ENCODE measurements around the gene PSMG4. TPM values are rescaled to one million over a fixed set of nuclear protein-coding genes. Genes with fewer than 3 reads are reported as not detected.

Gene PSMG4
- total and polyA plus RNA-seq, 2 of the 8 experiments (the other 6 are each of a cell fraction or from before 2014, with no cell fraction given): 40.6 to 113 TPM

DNA sequence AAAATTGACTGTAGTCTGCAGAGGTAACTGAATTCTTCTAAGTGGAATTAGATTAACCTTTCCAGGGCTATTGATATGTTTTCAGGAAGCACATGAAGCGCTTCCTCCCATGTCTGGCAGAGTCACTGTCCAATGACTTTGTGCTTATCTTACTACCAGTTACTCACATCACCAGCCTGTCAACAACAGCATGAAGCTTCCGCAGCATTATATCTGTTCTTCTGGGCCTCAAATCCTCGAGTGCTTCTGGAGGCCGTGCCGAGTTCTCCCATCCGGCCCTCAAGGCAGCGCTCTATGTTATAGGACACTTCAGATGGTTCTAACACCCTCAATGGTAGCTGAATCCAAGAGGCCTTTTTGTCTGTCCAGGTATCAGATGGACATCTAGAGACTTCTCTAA is 33.2 kb downstream of the PSMG4 start (continued):
- TF ChIP-seq SIX5 (IDR thresholded peaks at IDR 0.05; ENCODE audit: low read depth, low read length): no peak
- TF ChIP-seq, protein P1, sequence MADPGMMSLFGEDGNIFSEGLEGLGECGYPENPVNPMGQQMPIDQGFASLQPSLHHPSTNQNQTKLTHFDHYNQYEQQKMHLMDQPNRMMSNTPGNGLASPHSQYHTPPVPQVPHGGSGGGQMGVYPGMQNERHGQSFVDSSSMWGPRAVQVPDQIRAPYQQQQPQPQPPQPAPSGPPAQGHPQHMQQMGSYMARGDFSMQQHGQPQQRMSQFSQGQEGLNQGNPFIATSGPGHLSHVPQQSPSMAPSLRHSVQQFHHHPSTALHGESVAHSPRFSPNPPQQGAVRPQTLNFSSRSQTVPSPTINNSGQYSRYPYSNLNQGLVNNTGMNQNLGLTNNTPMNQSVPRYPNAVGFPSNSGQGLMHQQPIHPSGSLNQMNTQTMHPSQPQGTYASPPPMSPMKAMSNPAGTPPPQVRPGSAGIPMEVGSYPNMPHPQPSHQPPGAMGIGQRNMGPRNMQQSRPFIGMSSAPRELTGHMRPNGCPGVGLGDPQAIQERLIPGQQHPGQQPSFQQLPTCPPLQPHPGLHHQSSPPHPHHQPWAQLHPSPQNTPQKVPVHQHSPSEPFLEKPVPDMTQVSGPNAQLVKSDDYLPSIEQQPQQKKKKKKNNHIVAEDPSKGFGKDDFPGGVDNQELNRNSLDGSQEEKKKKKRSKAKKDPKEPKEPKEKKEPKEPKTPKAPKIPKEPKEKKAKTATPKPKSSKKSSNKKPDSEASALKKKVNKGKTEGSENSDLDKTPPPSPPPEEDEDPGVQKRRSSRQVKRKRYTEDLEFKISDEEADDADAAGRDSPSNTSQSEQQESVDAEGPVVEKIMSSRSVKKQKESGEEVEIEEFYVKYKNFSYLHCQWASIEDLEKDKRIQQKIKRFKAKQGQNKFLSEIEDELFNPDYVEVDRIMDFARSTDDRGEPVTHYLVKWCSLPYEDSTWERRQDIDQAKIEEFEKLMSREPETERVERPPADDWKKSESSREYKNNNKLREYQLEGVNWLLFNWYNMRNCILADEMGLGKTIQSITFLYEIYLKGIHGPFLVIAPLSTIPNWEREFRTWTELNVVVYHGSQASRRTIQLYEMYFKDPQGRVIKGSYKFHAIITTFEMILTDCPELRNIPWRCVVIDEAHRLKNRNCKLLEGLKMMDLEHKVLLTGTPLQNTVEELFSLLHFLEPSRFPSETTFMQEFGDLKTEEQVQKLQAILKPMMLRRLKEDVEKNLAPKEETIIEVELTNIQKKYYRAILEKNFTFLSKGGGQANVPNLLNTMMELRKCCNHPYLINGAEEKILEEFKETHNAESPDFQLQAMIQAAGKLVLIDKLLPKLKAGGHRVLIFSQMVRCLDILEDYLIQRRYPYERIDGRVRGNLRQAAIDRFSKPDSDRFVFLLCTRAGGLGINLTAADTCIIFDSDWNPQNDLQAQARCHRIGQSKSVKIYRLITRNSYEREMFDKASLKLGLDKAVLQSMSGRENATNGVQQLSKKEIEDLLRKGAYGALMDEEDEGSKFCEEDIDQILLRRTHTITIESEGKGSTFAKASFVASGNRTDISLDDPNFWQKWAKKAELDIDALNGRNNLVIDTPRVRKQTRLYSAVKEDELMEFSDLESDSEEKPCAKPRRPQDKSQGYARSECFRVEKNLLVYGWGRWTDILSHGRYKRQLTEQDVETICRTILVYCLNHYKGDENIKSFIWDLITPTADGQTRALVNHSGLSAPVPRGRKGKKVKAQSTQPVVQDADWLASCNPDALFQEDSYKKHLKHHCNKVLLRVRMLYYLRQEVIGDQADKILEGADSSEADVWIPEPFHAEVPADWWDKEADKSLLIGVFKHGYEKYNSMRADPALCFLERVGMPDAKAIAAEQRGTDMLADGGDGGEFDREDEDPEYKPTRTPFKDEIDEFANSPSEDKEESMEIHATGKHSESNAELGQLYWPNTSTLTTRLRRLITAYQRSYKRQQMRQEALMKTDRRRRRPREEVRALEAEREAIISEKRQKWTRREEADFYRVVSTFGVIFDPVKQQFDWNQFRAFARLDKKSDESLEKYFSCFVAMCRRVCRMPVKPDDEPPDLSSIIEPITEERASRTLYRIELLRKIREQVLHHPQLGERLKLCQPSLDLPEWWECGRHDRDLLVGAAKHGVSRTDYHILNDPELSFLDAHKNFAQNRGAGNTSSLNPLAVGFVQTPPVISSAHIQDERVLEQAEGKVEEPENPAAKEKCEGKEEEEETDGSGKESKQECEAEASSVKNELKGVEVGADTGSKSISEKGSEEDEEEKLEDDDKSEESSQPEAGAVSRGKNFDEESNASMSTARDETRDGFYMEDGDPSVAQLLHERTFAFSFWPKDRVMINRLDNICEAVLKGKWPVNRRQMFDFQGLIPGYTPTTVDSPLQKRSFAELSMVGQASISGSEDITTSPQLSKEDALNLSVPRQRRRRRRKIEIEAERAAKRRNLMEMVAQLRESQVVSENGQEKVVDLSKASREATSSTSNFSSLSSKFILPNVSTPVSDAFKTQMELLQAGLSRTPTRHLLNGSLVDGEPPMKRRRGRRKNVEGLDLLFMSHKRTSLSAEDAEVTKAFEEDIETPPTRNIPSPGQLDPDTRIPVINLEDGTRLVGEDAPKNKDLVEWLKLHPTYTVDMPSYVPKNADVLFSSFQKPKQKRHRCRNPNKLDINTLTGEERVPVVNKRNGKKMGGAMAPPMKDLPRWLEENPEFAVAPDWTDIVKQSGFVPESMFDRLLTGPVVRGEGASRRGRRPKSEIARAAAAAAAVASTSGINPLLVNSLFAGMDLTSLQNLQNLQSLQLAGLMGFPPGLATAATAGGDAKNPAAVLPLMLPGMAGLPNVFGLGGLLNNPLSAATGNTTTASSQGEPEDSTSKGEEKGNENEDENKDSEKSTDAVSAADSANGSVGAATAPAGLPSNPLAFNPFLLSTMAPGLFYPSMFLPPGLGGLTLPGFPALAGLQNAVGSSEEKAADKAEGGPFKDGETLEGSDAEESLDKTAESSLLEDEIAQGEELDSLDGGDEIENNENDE (IDR thresholded peaks at IDR 0.05; ENCODE audit: insufficient replicate concordance, low read length): no peak
- TF ChIP-seq NANOG (IDR thresholded peaks at IDR 0.05; ENCODE audit: insufficient read depth, low read depth, low read length, poor library complexity, severe bottlenecking): no peak
- no peak for TF ChIP-seq ASH2L (IDR thresholded peaks at IDR 0.05; ENCODE audit: low read length)
- TF ChIP-seq, protein P2, sequence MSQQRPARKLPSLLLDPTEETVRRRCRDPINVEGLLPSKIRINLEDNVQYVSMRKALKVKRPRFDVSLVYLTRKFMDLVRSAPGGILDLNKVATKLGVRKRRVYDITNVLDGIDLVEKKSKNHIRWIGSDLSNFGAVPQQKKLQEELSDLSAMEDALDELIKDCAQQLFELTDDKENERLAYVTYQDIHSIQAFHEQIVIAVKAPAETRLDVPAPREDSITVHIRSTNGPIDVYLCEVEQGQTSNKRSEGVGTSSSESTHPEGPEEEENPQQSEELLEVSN (IDR thresholded peaks at IDR 0.05): no peak

Data from H1 (cell line).